Hematopoietic multipotent progenitor cell treated with erythropoietin and hydrocortisone succinate and interleukin-3 and kit ligand, for 15 days (in vitro differentiated cells): ENCODE data around the gene TCEAL9.
"Not testable (repeated sequence)": the region's sequence is repeated elsewhere in the genome, so short reads cannot be mapped to it uniquely, and the experiment has no call there.

Source experiments
- DNase-seq: peaks from one replicate; pipeline ENCODE4 v3.0.0-alpha.2; 2015; ENCODE audit warnings: low spot score

The TCEAL9 gene, protein sequence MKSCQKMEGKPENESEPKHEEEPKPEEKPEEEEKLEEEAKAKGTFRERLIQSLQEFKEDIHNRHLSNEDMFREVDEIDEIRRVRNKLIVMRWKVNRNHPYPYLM

DNA sequence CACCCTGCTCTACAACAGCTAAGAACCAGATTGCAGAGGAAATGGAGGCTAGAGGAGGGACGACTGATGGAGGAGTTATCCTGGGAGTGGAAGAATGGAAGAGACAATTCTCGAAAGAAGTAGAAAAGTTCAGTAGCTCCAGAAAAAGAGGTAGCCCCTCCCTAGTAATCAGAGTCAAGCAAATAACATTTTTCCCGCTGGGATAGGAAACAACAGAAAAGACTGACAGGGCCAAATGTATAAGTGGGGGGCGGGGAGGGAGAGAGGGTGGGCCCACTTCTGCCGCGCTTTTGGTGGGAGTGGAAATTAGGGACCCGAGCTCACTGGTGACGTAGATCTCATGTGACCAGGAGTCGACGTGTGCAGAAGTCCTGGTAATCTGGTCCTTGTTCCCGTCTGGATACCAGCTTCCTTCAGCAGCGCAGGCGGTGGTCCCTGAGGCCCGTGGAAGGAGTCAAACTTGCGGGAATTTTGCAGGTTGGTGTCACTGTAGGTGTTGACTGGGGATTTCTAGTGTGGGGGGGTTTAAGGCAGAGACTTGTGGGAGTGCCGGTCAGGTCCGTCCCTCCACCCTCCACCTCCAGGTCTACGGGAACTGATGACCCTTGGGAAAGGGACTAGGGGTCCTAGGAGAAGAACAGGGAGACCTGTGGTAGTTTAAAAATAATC lies at the start of gene TCEAL9:
Gene TCEAL9, plus strand, starts transcription at position 377 of the 669 bp plus-strand sequence. CDS start 1,179 bp downstream, outside the sequence.
- no peak for DNase-seq

DNA sequence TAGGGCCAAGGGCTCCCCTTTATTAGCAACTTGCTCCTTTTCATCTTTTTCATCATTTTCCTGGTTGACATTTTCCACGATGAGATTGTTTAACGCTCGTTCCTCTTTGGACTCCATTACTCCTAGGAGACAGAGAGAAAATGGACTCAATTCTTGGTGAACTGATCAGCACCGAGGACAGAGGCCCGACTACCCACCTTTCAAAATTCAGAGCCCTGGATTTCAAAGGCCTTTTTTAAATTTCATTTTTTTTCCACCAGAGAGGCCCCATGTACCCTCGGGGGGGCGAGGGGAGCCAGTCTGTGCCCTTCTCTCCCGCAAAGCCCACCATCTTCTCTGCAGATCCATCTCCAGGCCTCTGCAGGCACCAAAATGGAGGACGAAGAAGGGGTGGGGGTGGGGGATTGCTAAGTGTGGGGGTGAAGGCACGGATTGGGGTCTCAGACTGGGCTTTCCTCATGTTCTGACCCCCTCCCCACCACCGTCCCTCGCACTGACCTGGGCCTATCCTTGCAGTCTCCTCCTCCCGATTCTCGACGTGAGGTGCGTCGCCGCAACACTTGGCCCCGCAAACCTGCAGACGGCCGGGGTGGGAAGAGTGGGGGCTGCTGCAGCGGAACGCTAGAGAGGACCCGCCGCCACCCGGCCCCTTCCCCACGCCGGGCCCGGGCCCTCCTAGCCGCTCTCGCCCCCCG lies 46.3 kb upstream of the TCEAL9 start:
- no peak for DNase-seq

DNA sequence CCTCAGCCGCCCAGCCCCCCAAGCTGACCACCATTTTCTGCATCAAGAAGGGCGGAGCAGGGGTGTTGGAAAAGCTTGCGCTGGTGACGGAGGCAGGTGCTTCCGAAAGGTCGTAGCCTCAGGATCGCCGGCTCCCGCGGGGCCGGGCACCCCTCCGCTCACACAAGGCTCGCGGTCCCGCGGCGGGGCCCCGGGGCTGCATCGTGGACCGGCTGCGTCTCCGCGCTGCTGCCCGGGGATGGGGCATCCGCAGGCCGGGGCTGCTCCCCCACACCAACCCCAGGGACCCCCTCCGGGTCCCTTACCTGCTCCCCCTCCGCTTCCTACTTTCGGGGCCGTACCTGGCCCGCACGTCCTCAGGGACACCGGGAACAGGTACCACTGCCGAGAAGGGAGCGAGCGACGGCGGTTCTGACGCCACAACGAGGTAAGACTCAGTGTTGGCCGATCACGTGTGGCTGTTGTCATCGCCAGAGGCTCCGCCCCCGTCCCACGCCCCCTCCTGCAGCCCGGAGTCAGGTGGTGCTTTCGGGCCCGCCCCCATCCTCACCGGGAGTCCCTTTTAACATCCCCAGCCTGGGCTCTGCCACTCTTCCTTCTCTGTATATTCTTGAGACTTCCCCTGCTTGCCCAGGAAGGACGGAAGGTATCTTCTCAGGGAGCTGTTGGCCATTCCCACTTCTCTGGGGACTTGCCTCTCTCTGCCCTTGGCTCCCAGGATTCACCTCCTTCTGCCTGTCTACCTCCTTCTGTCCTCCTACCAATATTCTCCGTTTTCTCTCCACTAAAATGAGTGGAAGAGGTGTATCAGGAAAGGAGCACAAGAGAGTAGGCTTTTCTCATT lies 45.5 kb upstream of the TCEAL9 start, which contains the start of gene BEX2:
Gene BEX2, minus strand, starts transcription at position 436 of the 844 bp plus-strand sequence. CDS start 1,014 bp downstream, outside the sequence.
- peak; percentile 12 for DNase-seq

DNA sequence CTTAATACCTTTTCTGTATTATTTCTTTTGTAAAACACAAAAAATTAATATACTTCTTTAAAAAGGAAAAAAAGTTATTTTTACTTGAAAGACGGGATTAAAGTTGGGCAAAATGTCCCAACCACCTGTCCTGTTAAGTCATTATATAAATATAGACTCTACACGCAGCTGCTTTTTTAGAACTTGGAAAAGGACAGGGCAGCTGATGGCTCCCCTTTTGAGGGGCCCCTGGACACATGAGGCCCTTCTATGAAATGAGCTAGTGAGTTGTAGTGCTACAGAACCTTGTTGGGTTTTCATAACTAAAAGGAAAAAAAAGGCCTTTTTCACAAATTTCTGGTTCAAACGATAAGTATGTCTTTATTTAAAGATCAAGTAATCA lies 44.9 kb upstream of the TCEAL9 start:
- DNase-seq: no peak

DNA sequence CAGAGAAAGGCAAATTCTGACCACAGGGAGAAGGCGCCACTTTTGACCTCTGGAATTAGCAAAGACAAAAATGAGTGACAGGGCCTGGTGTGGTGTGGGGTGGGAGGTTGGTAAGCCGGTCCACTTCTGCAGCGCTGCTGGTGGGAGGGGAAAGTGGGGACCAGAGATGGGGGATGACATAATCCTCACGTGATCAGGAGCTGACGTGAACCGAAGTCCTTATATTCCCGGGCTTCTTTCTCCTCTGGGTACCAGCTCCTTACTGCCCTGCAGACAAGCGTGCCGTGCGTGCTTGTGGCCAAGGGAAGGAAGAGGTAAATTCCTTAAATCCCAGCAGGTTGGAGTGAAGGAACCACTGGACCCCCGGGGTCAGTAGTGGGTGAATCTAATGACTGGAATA lies 26.3 kb upstream of the TCEAL9 start, which contains the start of gene TCEAL7:
Gene TCEAL7, plus strand, starts transcription at position 249 of the 400 bp plus-strand sequence. CDS start 1,165 bp downstream, outside the sequence.
- DNase-seq: no peak

DNA sequence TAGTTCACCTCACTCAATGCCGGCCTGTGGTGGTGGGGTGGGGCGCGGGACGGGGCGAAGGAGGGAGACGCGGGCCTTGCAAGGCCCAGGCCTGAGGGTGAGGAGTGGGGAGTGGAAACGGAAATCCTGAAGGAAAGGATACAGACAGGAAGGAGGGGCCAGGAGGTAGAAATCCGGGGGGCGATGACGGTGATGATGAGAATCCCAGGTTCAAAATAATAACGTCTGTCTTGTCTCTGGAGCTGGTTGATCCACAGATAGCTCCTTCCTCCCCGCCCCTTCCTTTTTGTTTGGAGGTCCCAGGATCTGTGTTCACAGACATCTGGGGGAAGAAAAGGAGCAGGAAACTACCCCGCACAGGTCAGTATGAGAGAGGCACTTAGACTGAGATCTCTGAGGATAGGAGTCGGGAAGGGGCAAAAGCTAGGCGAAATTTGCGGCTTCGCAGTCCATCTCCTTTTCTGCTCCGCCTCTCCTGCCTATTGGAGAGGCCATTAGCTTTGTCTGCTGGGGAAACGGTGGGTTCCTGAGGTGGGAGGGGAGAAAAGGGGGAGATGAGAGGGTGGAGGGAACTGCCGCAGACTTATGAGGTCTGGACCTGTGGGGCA lies 25.5 kb upstream of the TCEAL9 start:
- DNase-seq: no peak

DNA sequence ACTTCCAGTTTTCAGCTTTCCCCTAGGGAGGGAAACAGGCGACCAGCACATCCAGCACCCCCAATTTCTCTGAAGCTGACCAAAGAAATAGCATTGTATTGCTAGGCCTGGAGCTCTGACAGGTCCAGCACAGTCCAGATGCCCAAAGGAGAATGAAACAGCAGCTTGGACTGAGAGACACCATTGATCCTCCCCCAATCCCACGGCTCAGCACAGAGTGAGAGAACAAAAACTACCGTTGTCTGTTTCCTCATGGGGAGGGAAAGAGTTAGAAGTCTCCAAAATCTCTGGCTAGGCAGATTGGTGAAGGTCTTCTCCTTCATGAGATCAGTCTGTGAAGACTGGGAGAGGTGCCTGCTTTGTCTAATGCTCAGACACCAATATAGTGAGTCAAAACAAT lies 17.6 kb upstream of the TCEAL9 start:
- no peak for DNase-seq

DNA sequence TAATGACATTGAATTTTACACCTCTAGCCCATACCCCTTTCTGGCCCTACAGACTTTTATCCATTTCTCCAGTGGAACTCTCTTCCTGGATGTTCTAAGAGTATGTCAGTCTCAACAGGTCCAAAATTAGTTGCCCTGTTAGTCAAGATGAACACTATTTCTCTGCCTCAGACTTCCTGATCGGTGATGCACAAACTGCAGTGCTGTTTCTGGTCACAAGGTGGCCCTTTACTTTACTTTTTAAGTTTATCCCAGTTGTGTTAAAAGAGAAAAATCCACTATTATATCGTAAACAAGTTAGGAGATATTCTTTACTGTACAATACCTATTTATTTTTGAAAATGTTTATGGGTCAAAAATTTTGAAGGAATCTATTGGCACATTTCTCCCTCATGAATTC lies 13.2 kb upstream of the TCEAL9 start:
- peak; percentile 3 for DNase-seq

DNA sequence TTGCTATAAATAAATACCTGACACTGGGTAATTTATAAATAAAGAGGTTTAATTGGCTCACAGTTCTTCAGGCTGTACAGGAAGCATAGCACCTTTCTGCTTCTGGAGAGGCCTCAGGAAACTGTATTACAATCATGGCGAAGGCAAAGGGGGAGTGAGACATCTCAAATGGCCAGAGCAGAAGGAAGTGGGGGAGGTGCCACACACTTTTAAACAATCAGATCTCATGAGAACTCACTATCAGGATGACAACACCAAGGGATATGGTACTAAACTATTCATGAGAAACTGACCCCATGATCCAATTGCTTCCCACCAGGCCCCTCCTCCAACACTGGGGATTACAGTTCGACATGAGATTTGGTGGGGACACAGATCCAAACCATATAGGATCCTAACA lies 11.7 kb upstream of the TCEAL9 start:
- no peak for DNase-seq

DNA sequence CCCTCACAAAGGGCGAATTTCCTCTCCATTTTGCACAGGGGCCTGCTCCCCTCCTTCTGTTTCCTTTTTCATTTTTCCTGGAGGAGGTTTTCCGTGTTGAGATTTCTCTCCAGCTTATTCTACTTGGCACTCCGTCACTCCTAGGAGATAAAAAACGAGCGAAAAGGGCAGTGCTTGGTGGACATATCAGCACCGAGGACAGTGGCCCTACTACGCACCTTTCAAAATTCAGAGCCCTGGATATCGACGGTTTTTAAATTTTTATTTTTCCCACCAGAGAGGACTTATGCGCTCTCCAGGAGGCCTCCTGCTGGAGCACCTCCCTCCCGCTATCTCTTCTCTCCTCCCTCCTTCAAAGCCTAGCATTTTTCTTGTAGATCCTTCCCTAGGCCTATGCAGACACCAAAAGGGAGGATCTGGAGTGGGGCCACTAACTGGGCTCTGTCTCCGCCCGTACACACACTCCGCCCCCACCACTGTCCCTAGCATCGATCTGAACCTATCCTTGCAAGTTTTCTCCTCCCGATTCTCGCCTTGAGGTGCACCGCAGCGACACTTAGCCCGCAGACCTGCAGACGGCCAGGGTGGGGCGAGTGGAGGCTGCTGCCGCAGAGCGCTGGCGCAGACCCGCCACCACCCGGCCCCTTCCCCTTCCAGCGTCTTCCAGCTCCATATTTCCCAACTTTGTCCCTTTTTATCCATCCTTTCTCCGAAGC lies 8.5 kb upstream of the TCEAL9 start:
- DNase-seq: no peak

DNA sequence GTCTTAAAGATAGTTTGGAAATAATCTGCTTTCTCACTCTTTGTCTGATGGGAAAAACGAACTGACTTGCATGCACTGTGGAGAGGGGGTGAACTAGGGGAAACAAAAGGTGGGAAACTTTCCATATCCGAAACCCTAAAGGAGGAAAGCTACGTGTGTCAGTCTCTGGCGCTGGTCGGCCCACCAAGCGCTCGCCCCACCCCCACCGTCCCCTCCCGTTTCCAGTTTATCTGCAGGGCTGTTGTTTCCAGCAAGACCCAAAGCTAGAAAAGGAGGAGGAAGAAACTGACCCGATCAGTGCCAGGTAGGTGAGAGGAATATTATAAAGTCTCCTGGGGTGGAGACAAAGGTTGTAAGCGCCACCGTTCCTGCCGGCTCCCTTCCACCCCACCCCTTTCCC lies 552 bp downstream of the TCEAL9 start:
- no peak for DNase-seq

DNA sequence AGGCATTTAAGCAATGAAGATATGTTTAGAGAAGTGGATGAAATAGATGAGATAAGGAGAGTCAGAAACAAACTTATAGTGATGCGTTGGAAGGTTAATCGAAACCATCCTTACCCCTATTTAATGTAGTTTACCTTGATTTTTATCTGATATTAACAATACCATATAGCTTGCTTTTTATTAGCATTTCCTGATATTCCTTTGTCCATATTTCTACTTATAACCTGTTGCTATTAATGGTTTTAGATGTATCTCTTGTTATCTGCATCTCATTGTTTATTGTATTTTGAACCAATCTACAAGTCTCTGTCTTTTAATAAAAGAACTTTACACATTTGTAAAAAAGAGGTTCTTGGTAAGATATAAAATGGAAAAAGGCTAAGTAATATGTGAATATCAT lies 1.6 kb downstream of the TCEAL9 start:
- DNase-seq: no peak

DNA sequence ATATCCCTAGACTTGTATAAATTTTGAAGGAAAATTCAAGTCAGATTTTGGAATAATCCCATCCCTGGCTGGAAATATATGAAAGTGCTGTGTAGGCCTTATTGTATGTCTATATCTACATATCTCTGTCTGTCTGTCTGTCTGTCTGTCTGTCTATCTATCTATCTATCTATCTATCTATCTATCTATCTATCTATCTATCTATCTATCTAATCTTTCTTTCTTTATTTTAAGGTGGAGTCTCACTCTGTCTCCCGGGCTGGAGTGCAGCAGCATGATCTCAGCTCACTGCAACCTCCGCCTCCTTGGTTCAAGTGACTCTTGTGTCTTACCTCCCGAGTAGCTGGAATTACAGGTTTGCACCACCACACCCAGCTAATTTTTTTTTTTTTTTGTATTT lies 3.3 kb downstream of the TCEAL9 start:
- DNase-seq: not testable (repeated sequence)

DNA sequence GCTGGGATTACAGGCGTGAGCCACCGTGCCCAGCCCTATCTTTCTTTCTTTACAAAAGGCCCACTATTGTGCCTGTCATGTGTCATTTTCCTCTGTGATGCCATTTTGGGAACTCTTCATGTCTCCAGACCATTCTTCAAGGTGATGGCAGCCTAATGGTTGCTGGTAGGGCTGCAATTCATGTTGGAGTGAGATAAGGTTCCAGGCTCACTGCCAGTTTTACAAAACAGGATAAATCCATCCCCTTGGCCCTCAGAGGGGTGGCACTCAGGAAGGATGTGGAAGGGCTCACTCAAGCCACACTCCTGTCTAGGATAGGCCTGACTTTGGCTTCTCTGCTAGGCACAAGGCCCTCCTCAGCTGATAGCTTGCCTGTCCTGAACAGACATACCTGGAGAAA lies 3.8 kb downstream of the TCEAL9 start:
- DNase-seq: no peak

DNA sequence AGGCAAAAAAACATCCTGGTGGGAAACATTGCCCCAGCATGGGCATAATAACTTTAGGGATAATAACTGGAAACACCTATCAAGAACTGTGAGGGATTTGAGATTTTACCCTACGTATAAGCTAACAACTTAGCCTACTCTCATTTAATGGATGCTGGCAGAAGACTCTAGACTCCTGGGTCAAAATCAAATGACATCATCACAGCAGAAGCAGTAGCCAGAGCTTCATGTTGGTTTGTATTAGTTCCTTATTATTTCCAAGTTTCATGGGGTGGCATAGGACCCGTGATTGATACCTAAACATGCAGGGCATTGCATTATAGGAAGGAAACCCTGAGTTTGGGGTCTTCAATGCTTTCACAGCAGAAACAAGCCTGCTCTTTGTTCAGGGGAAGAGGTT lies 4.6 kb downstream of the TCEAL9 start:
- DNase-seq: no peak

DNA sequence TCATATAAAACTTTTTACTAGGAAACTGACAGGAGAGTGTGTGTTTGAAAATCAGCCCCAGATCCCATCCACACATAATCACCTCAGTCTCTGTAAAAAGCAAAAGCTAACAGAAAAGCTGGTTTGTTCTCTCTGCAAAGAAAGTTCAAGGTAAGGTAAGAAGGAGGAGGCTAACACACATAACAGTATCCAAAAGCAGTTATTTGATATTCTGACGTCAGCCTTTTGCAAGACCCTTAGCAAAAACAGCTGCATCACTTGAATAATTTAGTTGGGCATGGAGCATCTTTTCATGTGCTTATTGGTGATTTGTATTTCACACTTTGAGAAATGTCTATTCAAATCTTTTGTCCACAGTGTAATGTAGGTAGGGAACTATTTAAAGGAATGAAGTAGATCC lies 5.5 kb downstream of the TCEAL9 start:
- no peak for DNase-seq

DNA sequence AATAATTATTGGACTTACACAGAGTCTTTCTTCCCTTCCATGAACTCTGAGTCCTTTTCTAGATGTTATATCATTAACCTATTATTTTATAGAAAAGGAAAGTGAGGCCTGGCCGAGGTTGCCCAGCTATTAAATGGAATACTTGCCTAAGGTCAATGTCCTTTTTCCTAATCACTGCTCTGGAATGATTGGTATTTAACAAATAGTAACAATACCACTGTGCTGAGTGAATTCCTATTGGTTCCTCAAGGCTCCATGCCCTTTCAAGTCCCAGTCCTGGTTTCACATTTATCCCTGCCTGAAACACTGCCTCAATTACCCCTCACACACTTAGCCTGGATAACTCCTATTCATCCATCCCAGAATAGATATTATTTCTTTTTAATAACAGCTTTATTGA lies 6.2 kb downstream of the TCEAL9 start:
- DNase-seq: no peak

DNA sequence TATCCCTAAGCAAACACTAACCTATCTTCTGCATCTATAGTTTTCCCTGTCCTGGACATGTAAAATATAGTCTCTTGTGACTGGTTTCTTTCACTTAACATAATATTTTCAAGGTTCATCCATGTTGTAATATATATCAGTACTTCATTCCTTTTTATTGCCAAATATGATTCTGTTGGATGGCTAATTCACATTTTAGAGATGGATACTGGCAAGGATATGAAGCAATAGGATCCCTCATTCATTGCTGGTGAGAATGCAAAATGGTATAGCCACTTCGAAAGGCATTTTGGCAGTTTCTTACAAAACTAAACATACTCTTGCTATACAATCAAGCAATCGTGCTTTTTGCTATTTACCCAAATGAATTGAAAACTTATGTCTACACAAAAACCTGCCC lies 6.7 kb downstream of the TCEAL9 start:
- no peak for DNase-seq

DNA sequence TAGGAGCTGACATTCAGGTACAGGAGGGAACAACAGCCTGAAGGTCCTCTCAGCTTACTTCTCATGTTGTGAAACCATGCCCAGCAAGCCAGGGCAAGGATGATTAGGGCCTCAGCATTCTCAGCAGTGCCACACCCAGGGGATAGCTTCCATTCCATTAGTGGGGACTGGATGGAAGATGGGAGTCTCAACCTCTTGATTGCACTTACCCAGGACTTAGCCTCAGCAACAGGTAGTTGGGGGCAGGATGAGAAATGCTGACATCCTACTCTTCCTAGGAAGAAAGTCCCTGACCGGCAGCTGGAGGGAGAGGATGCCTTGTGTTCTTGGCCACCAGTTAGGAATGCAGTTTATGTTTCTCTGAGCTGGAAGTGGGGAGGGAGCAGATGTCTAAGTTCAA lies 11.2 kb downstream of the TCEAL9 start:
- DNase-seq: no peak

DNA sequence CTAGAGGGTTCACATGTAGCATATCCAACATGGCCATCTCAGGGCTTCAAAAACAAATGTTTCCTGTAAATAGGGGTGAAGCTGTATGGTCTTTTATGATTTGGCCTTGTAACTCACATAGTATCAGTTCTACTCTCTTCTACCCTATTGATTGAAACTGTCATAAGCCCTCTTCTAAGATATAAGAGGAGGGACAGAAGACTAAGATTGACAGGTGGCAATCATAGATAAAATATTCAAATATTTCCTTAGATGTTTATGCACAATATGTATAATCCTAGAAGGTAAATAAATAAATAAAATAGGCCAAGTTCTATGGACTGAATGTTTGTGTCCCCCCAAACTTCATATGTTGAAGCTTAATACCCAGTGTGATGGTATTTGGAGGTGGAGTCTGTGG lies 13.2 kb downstream of the TCEAL9 start:
- no peak for DNase-seq

DNA sequence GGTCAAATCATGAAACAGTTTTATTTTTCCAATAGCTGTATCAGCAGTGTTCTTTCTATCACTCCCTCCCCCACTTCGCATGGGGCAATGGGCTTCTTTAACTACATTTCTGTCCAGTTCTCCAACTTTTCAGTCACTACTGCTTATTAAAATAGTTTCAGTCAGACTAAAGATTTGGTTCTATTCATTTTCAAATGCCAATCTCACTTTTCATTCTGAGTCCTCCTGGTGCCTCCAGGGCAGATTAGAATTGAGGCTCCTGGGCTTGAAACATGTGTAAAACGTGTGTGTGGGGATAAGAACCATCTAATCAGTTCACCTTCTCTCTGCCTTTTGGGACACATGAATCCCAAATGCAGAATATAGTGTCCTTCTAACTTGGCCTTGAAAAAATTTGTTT lies 16.6 kb downstream of the TCEAL9 start:
- no peak for DNase-seq
